Thyroid gland (tissue), 4 donors: Measurements from ENCODE around the gene GAREM1. TPM values are rescaled to one million over a fixed set of nuclear protein-coding genes. Genes with fewer than 3 reads are reported as not detected.

Source experiments
- DNase-seq, 2 donors: peaks; one replicate each; pipeline ENCODE4 v3.0.0-alpha.2; 2019
- H3K27ac ChIP-seq, 3 donors: fragments of 200-600 bp; sonication (generic); 1 replicate in 2 of 3; 2 replicates in 1 of 3; pipeline ENCODE4 v1.5.1; 2016 to 2019; ENCODE audit warnings: mild to moderate bottlenecking in 1 of 3, moderate library complexity in 1 of 3
- H3K27me3 ChIP-seq: fragments of 200-600 bp; sonication (generic); one replicate; pipeline ENCODE4 v1.5.1; 2019
- H3K36me3 ChIP-seq, 2 donors: fragments of 200-600 bp; sonication (generic); one replicate each; pipeline ENCODE4 v1.5.1; 2016 to 2019
- H3K4me1 ChIP-seq, 2 donors: fragments of 200-600 bp; sonication (generic); one replicate each; pipeline ENCODE4 v1.5.1; 2017 to 2019
- H3K4me3 ChIP-seq, 3 donors: fragments of 200-600 bp; sonication (generic); replicated peaks in 1 of 3; 1 replicate in 2 of 3; 2 replicates in 1 of 3; pipeline ENCODE4 v1.5.1; 2016; ENCODE audit warnings: mild to moderate bottlenecking in 1 of 3
- H3K9me3 ChIP-seq: fragments of 200-600 bp; sonication (generic); one replicate; pipeline ENCODE4 v1.5.1; 2017
- POLR2A ChIP-seq, 2 donors: fragments of 450-650 bp; IDR thresholded peaks; one replicate each; pipeline ENCODE4 v1.6.1; 2017; ENCODE audit warnings: antibody characterized with exemption in 2 of 2, mild to moderate bottlenecking in 2 of 2, moderate library complexity in 1 of 2
- whole genome bisulfite sequencing, 2 donors: methylation state at CpG; one replicate each; pipeline ENCODE4 v1.1.5; 2017; 5-methylcytosine and 5-hydroxymethylcytosine counted together
- intact Hi-C: fragments of 100-400 bp; cut with DNase I; formaldehyde crosslinking; loops from one replicate; pipeline ENCODE4 v1.15.1; 2023
- total RNA-seq, 4 donors: library from RNA; depleted of rRNA; stranded (reverse); fragments of >200 nt; gene quantifications; one replicate each; pipeline ENCODE4 v1.2.3, GENCODE V29; 2016
- TF ChIP-seq, protein P1 (sequence below), 6 experiments: fragments of 200-600 bp in 3 of 6; fragments of 450-650 bp in 3 of 6; sonication (generic) in 3 of 6; IDR thresholded peaks; one replicate each; pipeline ENCODE4 v1.5.1; 2016 to 2019; ENCODE audit warnings: antibody characterized with exemption in 6 of 6, mild to moderate bottlenecking in 2 of 6, inconsistent platforms in 1 of 6, moderate library complexity in 1 of 6

The GAREM1 gene
- total RNA-seq, 4 donors from 2014 or later = 4.6 to 6.8 (median 5.8) TPM

DNA sequence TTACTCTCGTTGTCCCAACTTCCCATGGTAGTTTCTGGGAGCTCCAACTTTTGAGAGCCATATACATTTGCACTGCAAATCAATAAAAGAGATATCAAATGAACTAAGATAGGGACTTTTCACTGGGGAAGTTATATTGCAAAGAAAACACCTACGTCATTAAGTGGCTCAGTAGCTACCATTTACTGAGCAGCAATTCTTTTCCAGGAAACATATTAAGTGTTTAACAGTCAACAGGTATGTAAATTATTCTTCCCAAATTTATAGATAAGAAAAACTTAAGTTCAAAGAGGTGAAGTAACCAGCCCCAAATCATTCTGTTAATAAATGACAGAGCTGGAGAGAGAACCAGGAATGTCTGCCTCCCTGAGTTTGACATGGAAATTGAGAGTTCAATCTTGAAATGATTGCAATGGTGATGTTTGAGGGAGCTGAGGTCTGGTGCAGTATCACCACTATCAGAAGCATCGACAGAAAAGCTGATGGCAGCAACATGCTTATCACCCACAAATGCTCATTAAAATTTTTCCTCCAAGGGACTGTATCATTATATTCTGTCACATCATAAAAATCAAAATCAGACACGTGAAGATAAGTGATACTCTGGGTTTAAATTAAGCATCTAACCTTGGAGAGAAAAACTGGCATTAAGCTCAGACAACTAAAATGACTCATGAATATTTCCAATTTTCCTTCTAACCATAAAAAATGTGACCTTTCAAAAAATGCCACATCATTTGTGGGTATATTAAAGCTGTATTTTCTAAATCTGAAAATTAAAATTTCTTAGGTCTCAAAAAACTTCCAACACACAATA, 43.4 kb downstream of the GAREM1 start:
- DNase-seq = no peak
- Histone ChIP-seq H3K36me3 (no peaks in the 10 kb centered on the region), H3K27ac (no peak overlapping the region), H3K4me3 (no peak overlapping the region), H3K27me3 (no peaks in the 10 kb centered on the region), H3K4me1 (peaks cover 0 to 6% of the 10 kb centered on the region in 2 donors), H3K9me3 (no peaks in the 10 kb centered on the region)
- 90 to 91% methylated on average over 4 of the region's 4 CpGs for WGBS, 2 donors
- TF ChIP-seq, protein P1, sequence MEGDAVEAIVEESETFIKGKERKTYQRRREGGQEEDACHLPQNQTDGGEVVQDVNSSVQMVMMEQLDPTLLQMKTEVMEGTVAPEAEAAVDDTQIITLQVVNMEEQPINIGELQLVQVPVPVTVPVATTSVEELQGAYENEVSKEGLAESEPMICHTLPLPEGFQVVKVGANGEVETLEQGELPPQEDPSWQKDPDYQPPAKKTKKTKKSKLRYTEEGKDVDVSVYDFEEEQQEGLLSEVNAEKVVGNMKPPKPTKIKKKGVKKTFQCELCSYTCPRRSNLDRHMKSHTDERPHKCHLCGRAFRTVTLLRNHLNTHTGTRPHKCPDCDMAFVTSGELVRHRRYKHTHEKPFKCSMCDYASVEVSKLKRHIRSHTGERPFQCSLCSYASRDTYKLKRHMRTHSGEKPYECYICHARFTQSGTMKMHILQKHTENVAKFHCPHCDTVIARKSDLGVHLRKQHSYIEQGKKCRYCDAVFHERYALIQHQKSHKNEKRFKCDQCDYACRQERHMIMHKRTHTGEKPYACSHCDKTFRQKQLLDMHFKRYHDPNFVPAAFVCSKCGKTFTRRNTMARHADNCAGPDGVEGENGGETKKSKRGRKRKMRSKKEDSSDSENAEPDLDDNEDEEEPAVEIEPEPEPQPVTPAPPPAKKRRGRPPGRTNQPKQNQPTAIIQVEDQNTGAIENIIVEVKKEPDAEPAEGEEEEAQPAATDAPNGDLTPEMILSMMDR (IDR thresholded peaks at IDR 0.05) = no peak
- intact Hi-C loops = no loop called here

DNA sequence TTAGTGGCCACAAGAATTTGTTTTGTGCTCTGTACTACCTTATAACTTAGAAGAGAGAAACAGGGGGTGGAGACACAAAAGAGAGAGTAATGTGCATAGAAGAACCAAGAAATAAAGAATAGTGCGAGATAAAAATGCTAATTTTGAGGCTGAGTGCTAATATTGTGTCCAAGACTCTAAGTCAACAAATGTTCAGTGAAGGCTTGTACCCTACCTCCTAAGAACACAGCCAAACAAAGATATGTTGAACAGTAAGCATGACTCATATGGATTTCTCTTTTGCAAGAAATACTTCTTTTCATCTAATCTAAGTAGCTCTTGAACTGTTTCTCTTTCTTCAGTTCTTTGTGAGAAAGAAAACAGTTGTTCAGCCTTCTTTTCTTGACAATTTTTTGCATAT, 45.2 kb downstream of the GAREM1 start:
- peaks cover 0 to 11% of the 10 kb centered on the region in 2 donors for H3K4me1 ChIP-seq
- no peak for DNase-seq

GRCh38 chr18:32424696-32425095, 46.0 kb downstream of the GAREM1 start:
- DNase-seq = no peak
- intact Hi-C loops = no loop called here

More for the DNA sequence above, 45.2 kb downstream of the GAREM1 start:
- Histone ChIP-seq H3K27ac (no peak overlapping the region), H3K36me3 (no peaks in the 10 kb centered on the region), H3K27me3 (no peaks in the 10 kb centered on the region), H3K4me3 (no peak overlapping the region), H3K9me3 (no peaks in the 10 kb centered on the region)
- TF ChIP-seq, protein P1 (IDR thresholded peaks at IDR 0.05) = no peak
- TF ChIP-seq POLR2A (IDR thresholded peaks at IDR 0.05) = no peak
- WGBS, 2 donors = 89 to 90% methylated on average over 1 of the region's 1 CpG
- intact Hi-C loops = no loop called here

DNA sequence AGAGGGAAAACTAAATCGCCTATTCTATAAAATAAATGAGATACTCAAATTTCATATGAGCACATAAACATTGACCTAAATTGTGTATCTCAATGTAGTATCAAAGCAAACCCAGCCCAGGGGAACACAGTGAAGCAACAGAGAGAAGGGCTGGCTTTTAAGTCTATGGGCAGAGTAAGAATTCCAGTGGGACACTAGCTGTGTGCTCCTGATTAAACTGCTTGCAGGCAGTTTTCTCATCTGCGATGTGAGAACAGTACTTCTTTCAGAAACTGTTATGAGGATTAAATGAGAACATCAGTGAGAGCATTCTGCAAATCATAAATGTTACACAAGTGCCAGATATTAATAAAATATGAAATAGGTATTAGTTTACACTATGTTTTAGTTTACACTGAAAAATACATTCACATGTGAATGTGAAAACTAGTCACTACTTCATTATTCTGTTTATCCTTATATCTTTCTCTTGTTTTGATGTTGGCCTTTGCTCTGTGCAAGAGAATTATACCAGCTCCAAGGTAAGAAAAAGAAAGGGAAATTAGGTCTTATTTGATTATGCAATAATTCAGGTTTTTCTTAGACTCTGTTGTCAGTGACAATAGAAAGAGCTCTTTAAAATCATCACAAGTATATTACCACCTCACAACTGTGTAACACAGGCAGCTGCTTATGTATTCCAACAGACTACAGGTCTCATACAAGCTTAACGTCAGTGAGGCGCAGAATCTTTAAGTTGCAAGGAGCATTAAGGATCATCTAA, 47.5 kb downstream of the GAREM1 start:
- no peak for DNase-seq
- H3K27me3 ChIP-seq = no peaks in the 10 kb centered on the region
- no peaks in the 10 kb centered on the region for H3K36me3 ChIP-seq
- no peak overlapping the region for H3K27ac ChIP-seq
- intact Hi-C loops = no loop called here
- no peak overlapping the region for H3K4me3 ChIP-seq
- WGBS, 2 donors = 93 to 94% methylated on average over 4 of the region's 4 CpGs
- no peak for TF ChIP-seq POLR2A (IDR thresholded peaks at IDR 0.05)
- TF ChIP-seq, protein P1 (IDR thresholded peaks at IDR 0.05) = no peak
- no peaks in the 10 kb centered on the region for H3K9me3 ChIP-seq
- H3K4me1 ChIP-seq = peaks cover 0 to 11% of the 10 kb centered on the region in 2 donors

More at GRCh38 chr18:32424696-32425095, 46.0 kb downstream of the GAREM1 start:
- Histone ChIP-seq H3K9me3 (no peaks in the 10 kb centered on the region), H3K27me3 (no peaks in the 10 kb centered on the region), H3K27ac (no peak overlapping the region), H3K36me3 (no peaks in the 10 kb centered on the region), H3K4me1 (peaks cover 0 to 11% of the 10 kb centered on the region in 2 donors), H3K4me3 (no peak overlapping the region)
- no peak for TF ChIP-seq POLR2A (IDR thresholded peaks at IDR 0.05)
- TF ChIP-seq, protein P1 (IDR thresholded peaks at IDR 0.05) = no peak
- WGBS, 2 donors = 63 to 67% methylated on average over 1 of the region's 1 CpG

DNA sequence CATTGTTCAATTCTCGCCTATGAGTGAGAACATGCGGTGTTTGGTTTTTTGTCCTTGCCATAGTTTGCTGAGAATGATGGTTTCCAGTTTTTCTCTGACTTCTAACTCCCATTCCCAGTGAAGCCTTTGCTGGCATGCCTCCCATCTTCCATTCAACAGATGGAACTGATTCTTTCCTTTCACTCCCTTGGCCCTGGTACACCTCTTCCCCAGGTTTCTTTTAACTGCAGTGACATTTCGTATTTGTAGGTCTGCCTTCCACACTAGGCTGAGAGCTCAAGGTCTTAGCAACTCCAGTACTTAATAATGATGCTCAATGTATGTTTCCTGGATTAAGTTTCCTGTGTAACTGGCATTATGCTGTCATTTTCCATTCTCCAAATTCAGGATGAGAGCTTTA, 48.5 kb downstream of the GAREM1 start:
- Histone ChIP-seq H3K27ac (no peak overlapping the region), H3K36me3 (no peaks in the 10 kb centered on the region), H3K4me1 (peaks cover 0 to 11% of the 10 kb centered on the region in 2 donors), H3K27me3 (no peaks in the 10 kb centered on the region), H3K4me3 (no peak overlapping the region), H3K9me3 (no peaks in the 10 kb centered on the region)
- DNase-seq = no peak
- TF ChIP-seq POLR2A (IDR thresholded peaks at IDR 0.05) = no peak
- TF ChIP-seq, protein P1 (IDR thresholded peaks at IDR 0.05) = no peak
- 90 to 93% methylated on average over 3 of the region's 3 CpGs for WGBS, 2 donors
- intact Hi-C loops = no loop called here
